Caki2 (cell line): ENCODE data around the gene LCP2. TPM values are rescaled to one million over a fixed set of nuclear protein-coding genes. Genes with fewer than 3 reads are reported as not detected.

Experiments used
- DNase-seq: peaks from one replicate; pipeline ENCODE4 v3.0.0-alpha.2; 2015; ENCODE audit warnings: low read depth
- in situ Hi-C: cut with HindIII; loops from 2 replicates; pipeline ENCODE4 v1.10.0; 2016; ENCODE audit warnings: low sequenced_read_pairs, low pct_unique_long_range_greater_than_20kb, mixed read lengths
- total RNA-seq: library from RNA; depleted of rRNA; stranded (reverse); fragments of >200 nt; shearing (Covaris generic); gene quantifications from 2 replicates; pipeline ENCODE4 v1.2.3, GENCODE V29; 2014; ENCODE audit warnings: low replicate concordance

Gene LCP2
- total RNA-seq, 1 experiment from 2014 or later = not detected

DNA sequence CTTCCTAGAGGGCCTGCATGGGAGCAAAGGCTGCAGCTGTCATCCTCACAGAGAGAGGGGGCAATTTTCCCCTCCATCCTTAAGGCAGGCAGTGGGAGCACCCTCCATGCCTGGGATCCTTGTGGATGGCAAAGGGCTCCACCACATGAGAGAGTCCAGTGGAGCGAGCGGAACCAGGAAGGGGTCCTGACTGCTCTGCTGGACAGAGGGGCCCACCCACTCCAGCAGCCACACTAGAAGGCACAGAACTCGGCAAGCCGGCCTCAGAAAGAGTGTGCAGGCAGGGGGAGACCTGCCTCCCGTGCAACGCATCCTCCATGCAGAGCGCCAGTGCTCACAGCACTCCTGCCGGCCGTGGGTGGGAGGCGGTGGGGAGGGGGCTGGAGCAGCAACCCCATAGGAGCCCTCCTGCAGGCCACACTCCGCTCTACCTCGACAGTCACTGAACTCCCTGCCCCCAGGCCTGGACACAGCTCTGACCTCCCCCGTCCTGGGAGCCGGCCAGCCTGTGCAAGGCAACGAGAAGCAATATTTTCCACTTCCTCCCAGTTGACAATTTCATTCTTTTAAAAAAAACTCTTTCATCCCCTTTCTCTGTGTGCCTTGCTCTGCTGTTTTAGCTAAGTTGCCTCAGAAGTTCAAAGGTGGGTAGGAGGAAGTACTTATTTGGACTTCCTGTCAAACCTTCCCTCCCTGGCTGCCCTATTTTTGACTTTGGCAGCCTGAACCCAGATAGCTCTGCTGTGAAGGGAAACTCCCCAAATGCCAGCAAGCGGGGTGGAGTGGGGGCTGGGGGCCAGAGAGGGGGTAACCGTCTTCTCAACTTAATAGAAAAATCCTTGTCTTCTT, 5.3 kb upstream of the LCP2 start:
- no peak for DNase-seq
- in situ Hi-C loops = no loop called here

DNA sequence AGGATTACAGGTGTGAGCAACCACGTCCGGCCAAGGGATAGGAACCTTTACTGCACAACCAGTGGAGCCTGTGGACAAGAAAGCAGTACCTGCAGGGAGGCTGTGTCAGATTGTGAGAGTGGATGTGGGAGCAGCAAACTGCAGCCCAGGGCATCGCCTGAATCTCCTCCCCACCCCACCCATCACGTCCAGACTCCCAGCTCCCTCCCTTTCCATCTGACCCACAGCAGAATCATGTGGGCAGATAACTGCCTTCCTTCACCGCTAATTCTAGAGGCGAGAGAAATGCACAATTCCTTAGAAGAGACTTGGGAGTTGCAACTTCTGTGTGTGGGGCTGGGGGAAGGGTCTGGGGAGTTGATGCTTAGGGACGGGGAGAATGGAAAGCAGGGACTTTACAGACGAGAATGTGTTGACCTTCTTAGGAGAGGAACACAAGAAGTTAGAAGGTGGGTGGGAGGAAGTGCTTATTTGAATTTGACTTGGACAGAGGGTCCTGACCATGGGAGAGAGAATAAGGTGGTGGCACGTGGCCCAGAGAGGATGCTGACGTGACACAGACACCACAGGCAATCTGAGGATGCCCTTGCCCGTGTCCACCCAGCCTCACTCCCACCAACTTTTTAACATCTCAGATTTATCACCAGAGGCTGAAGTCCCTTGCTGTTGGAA, 4.5 kb upstream of the LCP2 start:
- in situ Hi-C loops = no loop called here
- DNase-seq = no peak

DNA sequence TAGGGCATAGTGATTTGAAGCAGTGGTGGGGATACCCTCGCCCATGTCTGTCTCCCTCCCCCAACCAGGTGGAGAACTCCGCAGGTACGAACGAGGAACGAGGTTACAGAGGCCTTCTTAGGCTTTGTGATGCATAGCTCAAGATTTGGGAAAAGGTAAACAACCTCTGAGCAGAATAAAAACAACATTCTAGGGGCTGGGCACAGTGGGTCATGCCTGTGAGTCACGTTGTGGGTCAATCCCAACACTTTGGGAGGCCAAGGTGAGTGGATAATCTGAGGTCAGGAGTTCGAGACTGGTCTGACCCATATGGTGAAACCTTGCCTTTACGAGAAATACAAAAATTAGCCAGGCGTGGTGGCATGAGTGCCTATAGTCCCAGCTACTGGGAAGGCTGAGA, 3.6 kb upstream of the LCP2 start:
- in situ Hi-C loops = no loop called here
- no peak for DNase-seq

DNA sequence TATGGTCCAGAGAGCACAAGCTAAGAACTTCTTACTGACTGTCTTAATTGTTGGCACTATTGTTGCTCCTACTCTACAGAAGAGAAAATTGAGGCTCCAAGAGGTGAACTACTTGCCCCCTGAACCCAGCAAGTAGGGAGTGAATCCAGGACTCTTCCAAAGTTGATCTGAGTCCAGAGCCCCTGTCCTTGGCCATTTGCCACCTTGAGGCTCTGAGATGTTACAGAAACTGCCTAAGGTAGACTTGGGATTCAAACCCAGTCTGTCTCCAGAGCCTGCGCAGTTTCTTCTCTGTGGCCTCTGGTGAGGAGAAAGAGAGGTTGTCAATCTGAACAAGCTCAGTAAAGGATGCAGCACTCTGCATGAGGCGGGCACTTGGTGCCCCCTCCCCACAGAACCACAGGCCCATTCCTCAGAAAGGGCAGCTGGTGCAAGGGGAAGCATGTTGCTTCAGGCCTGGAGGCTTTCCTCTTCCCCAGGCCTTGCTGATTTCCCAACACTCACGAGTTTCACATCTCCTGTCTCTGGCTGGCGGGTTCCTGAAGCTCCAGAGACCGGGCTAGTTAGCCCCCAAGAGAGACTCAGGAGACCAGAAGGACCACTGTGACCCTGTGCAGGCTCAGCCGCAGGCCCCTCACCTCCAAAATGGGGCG, 2.9 kb upstream of the LCP2 start:
- DNase-seq = no peak
- in situ Hi-C loops = no loop called here

DNA sequence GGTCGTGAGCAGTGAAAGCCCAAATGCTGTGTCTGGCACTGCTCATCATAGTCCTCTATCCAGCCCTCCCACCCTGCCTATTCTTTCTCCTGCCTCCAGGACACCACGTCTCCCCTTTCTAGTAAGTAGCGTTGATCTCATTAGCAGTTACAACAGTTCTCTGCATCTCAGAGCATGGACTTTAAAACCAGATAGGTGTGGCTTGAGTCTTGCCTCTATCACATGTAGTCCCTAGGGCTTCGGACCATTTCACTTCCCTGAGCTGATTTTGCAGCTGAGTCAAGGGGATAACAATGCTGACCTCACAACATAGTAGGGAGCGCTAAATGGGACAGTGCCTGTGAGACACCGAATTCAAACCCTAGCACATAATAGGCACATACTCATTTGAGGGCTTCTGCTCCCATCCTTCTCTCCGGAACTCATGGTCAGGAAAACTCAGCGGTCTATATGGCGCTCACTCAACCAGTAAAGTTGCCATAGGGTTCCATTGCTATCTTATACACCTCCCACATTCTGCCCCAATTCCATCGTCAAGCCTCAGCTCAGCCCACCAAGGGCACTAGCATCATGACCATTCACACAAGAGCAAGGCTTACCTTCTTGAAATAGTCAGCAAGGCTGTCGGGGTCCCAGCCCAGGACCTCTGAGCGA, 515 bp downstream of the LCP2 start:
- in situ Hi-C loops = no loop called here
- DNase-seq = no peak

DNA sequence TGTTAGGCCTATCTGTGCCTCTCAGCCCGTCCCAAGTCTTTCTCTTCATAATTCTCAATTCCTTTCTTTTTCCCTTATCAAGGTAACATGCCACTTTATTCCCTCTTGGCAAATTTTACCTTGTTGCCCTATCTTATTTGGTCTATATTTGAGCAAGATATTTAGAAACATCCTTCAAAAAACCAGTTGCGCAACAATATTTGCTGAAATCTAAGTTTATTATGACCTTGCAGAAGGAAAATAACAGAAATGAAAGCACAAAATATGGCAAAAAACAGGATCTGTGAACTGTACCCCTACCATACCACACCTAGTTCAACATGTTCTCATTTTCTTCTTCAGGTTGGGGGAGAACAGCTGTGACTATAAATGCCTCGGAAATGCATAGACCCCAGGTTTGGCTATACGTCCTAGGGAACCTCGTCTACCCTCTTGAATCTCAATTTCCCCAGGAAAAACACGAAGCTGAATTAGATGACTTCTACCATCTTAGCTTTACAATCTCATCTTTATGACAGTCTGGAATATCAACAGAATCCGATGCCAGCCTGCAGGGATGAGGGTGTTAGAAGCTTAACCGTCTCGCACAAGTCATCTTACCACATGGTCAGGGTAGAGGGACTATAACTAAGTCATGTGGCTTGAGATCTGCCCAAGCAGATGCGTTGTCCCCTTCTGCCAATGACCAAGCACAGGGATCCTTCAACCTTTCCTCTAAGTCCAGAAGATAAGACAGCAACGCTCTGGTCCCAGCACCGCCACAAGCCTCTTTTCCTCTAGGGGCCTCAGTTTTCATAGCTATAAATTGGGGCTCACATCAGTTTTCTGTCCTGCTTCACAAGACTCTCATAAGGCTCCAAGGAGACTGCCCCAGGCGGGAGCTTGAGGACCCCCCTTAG, 1.3 kb downstream of the LCP2 start:
- in situ Hi-C loops = no loop called here
- DNase-seq = no peak

DNA sequence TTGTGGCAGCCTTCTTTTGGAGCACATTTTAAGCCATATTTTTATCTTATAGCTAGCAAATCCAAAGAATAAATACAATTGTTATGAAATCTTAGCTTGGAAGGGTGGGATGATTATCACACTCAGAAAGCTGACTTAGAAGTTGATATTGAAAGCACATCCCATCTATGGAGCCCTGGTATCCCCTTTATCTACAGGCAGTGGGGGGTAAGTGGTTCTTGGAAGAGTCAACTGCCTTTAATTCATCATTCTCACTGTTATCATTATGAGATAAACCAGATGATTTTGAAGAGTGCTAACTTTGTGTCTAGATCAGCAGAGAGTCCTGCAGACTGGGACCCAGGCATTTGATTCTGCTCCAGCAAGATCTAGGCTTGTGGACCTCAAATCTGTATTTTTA, 3.0 kb downstream of the LCP2 start:
- in situ Hi-C loops = no loop called here
- no peak for DNase-seq

DNA sequence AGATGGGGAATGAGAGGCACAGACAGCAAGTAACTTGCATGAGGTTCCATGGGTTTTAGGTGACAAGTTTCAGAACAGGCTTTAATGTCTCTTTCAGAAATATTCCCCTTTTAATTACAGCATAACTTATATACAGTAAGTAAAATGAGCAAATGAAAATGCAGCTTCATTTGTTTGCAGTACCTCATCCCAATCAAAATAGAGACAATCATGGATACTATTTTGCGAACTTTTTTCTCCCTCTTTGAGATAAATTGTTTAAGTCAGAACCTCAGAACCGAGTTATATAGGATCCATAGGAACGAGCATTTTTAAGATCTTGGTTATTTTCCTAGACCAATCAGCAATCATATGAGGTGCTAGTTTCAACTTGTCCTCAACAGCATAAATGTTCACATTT, 3.5 kb downstream of the LCP2 start:
- DNase-seq = no peak
- in situ Hi-C loops = no loop called here

DNA sequence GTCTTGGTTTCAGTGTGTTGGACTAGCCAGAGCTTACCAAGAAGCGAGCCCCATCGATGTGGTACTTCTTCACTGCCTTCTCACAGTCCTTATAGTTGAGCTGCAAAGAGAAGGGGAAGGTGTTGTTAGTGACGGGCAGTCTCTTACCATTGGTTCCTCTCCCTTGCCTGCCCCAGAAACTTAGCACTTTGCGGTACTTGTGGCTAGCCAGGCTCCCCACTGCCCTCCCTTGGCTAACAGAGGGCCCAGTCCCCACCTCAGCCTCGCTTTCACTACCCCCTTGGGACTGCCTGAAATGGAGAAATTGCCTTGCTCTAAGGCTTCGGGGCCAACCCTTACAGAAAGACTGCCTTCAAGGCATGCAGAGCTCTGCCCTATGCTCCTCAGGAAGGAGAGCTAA, 4.3 kb downstream of the LCP2 start:
- no peak for DNase-seq
- in situ Hi-C loops = no loop called here

DNA sequence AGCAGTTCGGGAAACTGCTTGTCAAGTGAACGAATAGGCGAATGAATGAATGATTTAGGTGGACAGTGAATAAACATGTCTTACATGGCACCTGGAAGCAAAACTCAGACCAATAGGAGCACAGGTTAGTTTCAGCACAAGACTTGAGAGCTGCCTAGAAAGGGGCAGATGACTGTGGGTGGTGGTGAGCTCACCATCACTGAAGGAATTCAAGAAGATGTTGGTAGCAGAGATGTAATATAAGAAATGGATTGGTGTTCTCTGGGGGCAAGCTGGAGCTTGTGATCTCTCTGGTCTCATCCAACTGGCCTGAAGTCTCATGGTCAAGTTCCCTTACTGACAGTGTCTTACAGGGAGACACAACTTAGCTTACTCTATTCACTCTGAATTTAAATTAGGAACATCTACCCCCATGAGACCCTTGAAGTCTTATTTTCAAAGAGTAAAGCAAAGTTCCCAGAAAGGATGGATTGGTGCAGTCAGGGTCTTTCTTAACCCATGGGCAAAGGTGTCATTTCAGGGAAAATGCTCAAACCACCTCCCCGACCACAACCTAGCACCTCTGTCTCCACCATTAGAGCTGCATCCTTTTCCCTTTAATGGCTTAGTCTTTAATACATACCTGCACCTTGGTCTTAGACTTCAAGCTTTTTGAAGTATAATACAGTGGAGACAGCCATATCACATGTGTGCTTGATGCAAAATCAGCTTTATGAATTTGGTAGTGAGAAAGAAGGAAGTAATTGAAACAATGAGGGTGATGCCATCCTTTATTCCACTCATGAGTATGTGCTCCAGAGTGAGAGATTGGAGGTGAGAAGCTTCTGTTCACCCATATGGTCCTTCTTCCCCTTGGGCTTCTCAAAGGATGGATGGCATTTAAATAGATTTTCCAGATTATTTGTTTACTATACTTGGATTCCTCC, 5.1 kb downstream of the LCP2 start:
- in situ Hi-C loops = no loop called here
- DNase-seq = no peak

DNA sequence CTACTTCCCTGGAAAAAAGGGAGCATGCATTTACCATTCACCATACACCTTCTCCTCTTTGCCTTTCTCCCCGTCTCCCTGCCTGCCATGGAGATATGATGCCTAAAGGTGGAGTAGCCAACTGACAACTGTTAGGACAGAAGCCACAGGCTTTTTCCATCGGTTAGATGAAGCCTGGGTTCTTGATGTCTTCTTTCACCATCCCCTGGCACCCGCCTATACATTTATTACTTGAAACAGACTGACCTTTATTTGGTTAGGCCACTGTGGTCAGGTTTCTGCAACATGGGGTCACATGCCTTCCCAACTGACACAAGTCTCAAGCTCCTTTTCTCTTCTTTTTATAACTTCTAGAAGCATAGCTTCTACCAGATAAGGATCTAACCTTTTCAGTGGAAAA, 7.1 kb downstream of the LCP2 start:
- in situ Hi-C loops = no loop called here

DNA sequence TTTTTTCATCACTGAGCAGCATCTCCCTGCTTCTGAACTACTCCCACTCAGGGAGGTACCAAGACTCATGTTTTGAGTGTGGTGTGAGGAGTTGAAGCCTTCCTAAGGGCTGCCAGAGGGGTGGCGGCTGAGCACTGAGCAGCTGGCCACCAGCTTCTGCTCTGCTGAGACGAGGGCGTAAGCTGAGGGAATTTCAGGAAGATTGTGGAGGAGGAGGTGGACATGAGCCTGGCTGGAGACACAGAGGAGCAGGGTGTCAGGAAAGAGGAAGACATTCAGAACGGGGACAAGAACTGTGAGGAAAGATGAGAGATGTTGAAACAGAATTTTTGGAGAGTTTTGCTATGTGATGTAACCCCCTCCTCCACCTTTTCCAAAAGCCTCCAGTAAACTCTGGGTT, 7.8 kb downstream of the LCP2 start:
- in situ Hi-C loops = no loop called here

More for the DNA sequence above, 7.1 kb downstream of the LCP2 start:
- DNase-seq = no peak

DNA sequence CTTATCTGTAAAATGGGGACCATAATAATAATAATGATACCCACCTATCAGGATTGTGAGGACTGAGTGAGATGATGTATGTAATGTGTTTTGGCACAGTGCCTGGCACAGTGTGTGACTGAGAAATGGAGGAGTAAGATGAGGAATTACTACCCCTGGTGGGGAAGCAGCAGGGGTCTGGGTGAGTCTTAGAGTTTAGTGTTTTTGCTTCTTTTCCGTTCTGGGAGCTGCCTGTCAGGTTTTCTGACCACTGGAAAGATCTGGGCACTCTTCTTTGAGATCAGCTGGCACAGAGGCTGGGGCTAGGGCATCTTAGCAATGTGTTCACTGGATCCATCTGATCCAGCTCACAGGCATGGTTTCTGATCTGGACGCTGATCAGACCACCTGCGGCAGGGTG, 8.5 kb downstream of the LCP2 start:
- no peak for DNase-seq
- in situ Hi-C loops = no loop called here

More for the DNA sequence above, 7.8 kb downstream of the LCP2 start:
- DNase-seq = no peak

DNA sequence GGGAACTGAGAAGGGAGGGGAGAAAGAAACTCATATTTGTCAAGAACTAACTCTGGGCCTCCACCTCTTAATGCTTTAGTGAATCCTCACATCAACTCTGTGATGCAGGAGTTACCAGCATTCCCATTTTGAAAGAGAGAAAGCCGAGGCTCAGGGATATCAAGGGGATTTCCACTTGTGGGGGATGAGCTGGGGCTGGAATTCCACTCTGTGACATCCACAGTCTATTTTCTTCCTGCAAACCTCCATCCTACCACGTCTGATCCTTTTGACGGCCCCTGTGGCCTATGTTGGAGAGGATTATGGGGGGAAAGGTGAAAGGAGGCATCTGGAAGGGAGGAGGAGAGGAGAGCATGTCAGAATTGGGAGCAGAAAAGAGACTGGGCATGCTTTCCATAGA, 9.0 kb downstream of the LCP2 start:
- DNase-seq = no peak
- in situ Hi-C loops = no loop called here

DNA sequence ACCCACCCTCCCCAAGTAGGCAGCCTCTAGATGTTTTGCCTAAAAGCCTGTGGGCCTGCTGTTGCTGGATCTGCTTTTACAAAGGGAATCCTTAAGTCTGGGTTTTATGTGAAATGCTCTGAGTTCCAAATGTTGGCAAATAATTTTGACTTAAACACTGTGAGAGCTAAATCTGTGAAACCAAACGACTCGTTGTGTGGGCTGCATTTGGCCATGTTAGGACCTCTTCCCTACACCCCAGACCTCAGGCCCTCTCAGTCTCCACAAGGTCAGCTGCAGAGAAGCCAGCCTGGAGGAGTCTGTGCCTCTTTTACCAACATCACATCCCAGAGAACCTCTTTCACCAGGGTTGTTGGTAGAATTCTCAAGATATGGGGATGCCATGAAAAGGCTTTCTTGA, 9.4 kb downstream of the LCP2 start:
- no peak for DNase-seq
- in situ Hi-C loops = no loop called here

DNA sequence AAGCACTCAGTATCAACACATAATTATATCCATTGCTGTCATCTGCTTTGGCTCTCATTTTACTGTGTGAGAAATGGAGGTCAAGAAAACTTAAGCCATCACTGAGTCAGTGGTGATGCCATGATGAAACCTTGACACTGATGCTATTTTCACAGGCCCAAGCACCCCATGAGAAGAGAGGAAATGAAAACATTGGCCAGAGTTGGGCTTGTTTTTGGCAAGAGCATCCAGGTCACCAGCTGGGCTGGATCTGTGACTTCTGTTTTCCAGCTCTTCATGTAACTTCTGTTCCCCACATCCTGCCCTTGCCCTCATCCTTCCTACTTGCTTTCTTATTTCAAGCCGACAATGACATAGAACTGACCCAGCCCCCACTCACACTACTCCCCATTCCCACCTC, 10.0 kb downstream of the LCP2 start:
- in situ Hi-C loops = no loop called here

DNA sequence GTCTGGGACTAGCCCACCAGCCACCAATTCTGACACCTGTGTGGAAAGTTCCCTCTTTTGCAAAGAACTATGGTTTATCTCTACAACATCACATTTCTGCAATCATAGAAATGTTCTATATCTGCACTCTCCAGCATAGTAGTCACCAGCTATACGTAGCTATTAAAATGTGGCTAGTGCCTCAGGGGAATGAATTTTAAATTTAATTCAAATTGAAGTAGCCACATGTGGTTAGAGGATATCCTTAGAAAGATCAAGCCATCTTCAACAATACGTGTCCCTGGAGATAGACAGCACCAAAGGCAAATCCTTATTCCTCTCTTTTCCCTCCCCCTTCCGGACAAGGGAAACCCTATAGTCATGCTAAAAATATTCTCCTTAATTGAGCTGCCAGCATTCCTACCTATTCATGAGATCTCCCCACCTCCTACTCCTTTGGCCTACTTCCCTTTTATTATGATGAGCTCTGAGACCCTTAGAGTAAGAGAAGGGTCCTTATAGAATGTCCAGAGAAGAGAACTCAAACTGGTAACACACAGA, 11.1 kb downstream of the LCP2 start:
- no peak for DNase-seq
- in situ Hi-C loops = no loop called here

More for the DNA sequence above, 10.0 kb downstream of the LCP2 start:
- DNase-seq = no peak
